ENCODE results near the gene NOMO2. TPM values are rescaled to one million over a fixed set of nuclear protein-coding genes. Genes with fewer than 3 reads are reported as not detected.
"Not testable (repeated sequence)": the region's sequence is repeated elsewhere in the genome, so short reads cannot be mapped to it uniquely, and the experiment has no call there.

Gene NOMO2
- total RNA-seq, 1 donor from 2014 or later: 114 TPM

DNA sequence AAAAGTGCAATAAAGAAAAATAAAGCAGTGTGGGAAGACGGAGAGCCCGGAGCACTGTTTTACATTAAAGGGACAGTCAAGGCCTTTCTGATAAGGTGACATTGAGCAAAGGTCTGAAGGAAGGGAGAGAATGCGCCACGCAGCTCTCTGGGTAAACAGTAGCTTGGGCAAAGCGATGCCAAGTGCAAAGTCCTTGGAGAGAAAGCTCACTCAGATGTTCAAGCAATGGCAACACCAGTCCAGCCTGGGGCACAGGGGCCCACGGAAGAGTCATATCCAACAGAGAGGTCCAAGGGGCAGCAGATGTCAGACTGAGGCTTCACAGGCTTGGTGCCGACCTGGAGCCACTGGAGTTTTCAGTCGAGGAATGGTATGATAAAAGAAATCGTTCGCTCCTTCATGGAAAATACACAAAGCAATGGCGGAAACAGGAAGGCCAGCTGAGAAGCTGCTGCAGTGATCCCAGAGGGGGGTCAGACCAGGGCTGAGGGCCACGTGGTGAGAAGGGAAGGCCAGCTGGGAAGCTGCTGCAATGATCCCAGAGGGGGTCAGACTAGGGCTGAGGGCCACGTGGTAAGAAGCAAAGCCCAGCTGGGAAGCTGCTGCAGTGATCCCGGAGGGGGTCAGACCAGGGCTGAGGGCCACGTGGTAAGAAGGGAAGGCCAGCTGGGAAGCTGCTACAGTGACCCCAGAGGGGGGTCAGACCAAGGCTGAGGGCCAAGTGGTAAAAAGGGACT lies 40.3 kb downstream of the NOMO2 start:
- DNase-seq: not testable (repeated sequence)

DNA sequence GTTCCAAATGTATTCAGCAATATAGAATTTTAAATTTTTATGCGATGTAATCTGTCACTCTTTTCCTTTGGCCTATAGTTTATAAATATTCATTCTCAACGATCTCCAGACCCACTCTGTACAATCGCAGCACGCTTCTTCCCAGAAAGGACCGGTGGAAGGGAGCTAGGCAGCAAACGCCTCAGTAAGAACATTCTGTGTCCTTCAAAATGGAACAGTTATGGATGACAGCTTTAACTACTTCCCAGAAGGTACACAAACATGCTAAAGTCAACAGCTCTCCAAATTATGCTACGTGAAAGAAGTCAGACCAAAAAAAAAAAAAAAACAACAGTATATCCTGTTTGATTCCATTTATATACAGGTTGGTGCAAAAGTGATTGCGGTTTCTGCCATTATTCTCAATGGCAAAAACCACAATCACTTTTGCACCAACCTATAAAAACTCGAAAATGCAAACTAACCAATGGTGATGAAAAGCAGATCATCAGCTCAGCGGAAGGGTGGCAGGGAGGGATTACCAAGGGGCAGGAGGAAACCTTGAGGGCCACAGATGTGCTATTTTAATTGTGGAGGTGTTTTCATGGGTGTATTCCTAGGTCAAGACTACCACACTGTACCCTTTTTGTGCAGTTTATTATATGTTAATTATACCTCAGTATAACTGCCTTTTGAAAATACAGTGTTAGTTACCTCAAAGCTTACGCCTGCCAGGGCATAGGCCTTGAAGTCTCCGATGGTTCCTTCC lies 43.2 kb downstream of the NOMO2 start:
- not testable (repeated sequence) for DNase-seq

DNA sequence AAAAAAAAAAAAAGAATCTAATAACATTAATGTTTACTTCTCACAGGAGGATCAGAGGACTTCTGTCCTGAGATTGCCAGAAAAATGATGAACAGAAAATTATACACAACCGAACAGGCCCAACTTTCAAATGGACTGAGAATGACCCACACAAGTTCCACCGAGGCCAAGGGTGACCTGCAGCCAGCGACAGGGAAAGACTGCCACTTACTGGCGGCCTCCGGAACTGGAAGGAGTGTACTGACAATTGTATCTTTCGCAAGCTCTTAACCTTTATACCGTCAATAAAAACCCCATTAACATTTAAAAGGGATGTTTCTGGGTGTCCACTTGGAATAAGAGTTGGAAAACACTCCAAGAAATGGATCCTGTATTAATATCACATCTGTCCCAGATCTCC lies 63.5 kb downstream of the NOMO2 start:
- DNase-seq: not testable (repeated sequence)

DNA sequence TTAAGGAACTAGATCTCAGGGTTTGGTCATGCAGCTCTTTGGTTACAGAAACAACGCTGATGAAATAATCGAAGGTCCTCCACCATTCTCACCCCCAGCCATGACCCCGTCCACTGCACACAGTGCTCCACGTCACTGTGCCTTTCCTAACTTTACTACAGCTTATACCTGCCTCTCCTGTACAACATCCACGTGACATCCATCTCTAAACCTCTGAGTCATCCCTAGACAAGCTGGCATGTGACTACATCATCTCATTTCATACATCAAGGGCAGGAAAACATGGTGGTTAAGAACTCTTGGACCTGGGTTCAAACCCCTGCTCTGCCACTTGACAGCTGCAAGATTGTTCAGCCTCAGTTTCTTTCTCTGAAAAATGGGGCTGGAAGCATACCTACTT lies 64.9 kb downstream of the NOMO2 start:
- not testable (repeated sequence) for DNase-seq

DNA sequence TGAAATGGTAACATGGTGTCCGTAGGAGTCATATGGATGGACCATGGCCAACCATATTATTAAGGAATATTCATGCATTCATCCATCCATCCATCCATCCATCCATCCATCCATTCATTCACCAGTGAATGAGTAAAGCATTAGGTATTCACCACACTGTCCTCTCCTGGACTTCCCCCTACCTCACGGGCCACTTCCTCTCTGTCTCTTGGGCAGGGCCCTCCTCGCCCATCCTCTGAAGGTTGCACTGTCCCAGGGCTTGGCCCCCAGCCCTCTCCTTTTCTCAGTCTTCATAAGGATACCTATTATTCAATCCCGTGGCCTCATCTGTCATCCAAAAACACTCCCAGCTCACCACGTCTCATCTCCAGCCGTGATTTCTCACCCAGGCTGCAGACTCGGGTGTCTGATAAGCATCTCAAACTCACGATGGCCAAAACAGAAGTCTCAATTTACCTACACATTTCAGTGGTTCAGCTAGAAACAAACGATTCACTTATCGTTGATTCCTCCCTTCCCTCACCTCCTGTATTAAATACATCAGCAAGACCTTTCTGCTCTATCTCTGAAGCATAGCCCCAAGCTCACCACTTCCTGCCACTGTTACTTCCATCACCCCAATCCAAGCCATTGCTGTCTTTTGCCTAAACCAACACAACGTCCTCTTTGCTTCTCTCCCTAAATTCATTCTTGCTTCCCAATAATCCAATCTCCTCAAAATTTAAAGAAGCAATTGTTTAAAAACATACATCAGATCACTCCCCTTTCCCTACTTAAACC lies 69.6 kb downstream of the NOMO2 start:
- DNase-seq: not testable (repeated sequence)

DNA sequence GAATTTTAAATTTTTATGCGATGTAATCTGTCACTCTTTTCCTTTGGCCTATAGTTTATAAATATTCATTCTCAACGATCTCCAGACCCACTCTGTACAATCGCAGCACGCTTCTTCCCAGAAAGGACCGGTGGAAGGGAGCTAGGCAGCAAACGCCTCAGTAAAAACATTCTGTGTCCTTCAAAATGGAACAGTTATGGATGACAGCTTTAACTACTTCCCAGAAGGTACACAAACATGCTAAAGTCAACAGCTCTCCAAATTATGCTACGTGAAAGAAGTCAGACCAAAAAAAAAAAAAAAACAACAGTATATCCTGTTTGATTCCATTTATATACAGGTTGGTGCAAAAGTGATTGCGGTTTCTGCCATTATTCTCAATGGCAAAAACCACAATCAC lies 125.9 kb downstream of the NOMO2 start:
- not testable (repeated sequence) for DNase-seq

DNA sequence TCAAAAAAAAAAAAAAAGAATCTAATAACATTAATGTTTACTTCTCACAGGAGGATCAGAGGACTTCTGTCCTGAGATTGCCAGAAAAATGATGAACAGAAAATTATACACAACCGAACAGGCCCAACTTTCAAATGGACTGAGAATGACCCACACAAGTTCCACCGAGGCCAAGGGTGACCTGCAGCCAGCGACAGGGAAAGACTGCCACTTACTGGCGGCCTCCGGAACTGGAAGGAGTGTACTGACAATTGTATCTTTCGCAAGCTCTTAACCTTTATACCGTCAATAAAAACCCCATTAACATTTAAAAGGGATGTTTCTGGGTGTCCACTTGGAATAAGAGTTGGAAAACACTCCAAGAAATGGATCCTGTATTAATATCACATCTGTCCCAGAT lies 146.1 kb downstream of the NOMO2 start:
- not testable (repeated sequence) for DNase-seq

DNA sequence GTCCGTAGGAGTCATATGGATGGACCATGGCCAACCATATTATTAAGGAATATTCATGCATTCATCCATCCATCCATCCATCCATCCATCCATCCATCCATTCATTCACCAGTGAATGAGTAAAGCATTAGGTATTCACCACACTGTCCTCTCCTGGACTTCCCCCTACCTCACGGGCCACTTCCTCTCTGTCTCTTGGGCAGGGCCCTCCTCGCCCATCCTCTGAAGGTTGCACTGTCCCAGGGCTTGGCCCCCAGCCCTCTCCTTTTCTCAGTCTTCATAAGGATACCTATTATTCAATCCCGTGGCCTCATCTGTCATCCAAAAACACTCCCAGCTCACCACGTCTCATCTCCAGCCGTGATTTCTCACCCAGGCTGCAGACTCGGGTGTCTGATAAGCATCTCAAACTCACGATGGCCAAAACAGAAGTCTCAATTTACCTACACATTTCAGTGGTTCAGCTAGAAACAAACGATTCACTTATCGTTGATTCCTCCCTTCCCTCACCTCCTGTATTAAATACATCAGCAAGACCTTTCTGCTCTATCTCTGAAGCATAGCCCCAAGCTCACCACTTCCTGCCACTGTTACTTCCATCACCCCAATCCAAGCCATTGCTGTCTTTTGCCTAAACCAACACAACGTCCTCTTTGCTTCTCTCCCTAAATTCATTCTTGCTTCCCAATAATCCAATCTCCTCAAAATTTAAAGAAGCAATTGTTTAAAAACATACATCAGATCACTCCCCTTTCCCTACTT lies 152.2 kb downstream of the NOMO2 start:
- DNase-seq: not testable (repeated sequence)

DNA sequence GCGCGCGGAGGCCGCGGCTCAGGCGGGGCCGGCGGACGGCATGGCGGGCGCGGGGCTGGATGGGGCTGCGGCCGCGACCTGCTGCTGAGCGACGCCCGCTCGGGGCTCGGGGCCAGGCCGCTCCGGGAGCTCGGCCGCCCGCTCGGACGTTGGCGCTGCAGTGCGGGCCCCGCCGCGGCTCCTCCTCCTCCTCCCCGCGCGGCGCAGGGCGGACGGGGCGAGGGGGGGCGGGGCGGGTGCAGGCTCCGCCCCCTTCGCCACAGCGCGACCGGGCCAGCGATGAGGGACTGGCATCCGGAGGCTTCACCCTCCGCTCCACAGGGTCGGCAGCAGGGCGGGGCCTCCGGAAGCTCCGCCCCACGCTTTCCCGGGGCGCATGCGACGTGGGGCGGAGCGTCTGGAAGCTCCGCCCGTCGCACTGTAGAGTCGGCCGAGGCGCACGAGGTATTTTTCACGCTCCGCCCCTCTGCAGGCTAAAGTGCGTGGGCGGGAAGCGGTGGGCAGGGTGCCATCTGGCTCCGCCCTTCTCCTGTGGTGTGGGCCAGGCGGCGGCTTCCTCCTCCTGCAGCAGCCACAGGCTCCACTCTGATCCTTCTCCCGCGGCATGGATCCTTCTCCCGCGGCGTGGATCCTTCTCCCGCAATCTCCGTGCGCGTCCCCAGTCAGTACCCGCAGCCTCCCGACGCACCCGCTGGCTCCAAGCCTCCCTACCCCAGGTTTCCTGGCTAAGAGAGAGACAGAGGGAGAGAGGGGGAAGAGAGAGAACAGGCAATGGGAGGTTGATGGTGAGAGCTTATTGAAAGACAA lies 159.8 kb downstream of the NOMO2 start:
- not testable (repeated sequence) for DNase-seq

DNA sequence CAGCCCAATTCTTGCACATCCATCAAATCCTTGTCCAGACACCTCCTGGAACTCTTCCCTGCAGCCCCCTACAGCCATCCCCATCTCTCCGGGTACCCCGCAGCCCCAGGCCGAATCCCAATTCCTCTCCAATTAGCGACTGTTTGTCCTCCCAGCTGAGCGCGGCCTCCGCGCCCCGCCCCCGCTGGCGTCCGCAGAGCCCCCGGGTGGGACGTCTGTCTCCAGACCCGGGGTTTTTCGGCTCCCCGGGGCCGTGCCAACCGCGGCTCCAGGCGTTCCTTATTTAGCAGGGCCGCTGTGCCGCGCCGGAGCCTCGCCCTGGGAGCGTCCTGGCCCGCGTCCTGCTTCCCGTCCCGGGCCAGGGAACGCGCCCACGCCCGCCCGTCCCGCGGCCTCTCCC lies 160.7 kb downstream of the NOMO2 start:
- not testable (repeated sequence) for DNase-seq

DNA sequence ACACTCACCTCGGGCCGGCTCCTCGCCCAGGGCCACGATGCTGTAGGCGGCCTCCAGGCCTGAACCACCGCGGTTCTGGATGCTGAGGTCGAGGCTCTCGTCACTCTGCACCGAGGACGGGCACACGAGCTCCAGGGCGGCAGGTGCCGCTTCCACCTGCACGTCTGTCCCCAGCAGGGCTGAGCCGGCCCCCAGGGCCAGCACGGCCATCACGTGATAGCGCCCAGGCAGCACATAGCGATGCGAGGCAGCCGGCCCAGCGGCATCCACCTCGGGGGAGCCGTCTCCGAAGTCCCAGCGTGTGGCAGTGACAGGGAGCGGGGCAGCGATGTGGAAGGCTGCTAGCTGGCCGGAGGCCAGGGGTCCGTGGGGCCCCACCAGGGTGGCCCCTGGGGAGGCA lies 167.5 kb downstream of the NOMO2 start:
- not testable (repeated sequence) for DNase-seq

DNA sequence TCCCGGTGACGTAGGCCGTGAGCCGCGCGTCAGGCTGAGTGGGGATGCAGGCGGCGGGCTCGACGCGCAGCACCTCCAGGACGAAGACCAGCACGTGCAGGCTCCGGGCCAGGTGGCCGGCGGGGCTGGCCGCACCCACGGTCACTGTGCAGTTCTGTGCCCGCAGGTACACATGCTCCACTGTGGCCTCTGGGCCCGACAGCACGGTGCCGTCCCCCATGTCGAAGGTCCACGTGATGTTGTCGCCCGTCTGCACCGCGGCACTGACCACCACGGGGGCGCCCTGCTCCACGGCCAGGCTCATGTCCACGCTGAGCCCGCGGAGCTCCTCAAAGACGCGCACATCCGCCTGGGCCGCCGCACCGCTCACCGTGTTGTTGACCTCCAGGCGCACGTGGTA lies 174.1 kb downstream of the NOMO2 start:
- DNase-seq: not testable (repeated sequence)

DNA sequence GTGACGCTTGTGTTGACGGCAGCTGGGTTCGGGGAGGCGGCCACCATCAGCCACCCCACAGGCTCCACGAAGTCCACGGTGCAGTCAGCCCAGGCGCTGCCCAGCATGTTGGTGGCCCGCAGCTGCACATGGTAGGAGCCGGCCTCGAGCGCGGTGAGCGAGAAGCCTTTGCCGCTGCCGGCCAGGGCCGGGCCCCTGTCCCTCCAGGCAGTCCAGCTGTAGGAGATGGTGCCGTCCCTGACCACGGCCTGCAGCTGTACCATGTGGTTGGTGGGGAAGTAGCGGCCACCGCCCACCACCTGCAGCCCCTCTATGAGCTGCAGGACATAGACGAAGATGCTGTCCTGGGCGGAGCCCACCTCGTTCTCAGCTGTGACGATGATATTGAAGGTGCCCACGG lies 175.4 kb downstream of the NOMO2 start:
- DNase-seq: not testable (repeated sequence)

DNA sequence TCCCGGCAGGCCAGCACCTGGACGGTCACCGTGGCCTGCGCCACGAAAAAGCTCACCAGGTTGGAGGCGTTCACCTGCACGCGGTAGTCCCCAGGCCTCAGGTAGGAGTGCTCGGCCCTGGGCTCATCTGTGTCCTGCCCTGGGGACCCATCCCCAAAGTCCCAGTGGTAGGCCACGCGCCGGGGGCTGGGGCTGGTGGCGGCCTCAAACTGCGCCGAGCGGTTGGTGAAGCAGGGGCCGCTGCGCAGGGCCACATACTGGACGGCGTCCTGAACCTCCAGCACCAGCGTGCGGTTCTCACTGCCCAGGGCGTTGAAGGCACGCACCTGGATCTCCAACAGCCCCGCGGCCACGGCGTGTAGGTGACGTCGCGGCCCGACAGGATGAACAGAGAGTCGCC lies 176.6 kb downstream of the NOMO2 start:
- DNase-seq: not testable (repeated sequence)

DNA sequence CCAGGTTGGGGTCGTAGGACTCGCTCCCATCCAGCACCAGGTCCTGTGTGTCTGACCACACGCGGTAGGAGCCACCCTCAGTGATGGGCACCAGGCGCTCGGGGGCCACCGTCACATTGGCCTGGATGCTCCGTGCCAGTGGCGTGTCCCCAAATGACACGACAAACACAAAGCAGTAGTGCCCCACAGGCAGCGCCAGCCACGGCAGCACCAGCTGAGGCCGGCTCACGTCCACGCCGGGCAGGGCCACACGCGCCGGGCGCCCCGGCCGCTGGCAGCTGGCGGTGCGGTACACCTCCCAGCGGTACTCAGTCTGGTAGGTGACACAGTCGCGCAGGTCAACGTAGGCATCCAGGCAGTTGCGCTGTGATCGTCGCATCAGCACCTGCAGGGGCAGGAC lies 177.0 kb downstream of the NOMO2 start:
- DNase-seq: not testable (repeated sequence)

DNA sequence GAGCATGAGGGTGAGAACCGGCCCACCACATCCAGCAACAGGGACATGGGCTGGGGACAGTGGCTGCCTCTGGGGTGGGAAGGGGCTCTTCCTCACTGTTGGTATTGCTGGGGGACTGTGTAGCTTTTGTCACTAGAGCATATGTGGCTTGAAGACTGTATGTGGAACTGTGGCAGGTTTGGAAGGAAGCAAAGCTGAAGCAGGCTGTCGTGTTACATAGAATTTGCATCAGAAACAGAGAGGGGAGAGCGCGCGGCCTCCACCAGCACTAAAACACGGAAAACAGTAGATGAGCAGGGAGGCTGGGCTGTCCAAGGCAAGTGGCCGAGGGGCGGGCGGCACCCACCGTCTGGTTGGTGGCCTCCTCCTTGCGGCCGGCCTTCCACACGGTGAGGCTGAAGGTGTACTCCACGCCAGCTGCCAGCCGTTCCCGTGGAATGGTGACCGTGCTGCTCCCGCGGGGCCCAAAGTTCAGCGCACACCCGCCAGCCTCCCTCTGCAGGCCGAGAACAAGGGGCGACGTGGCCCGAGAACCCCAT lies 177.7 kb downstream of the NOMO2 start:
- DNase-seq: not testable (repeated sequence)

DNA sequence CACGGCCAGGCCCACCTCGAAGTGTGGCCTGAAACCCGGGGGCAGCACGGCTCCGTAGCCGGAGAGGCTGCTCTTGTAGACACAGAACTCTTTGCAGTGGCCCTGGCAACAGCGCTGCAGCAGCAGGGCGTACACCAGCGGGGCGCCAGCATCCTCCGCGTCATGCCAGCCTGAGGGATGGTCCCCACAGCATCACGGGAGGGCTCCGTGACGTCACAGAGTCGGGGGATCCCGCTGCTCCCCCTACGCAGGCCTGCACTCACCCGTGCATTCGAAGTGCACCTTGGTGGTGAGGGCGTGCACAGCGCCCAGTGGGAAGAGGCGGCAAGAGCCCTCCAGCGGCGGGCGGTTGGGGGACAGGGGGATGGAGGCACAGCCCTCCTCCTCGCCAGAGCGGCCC lies 179.2 kb downstream of the NOMO2 start:
- not testable (repeated sequence) for DNase-seq
